ENCODE data around the gene SETX.

Gene SETX

DNA sequence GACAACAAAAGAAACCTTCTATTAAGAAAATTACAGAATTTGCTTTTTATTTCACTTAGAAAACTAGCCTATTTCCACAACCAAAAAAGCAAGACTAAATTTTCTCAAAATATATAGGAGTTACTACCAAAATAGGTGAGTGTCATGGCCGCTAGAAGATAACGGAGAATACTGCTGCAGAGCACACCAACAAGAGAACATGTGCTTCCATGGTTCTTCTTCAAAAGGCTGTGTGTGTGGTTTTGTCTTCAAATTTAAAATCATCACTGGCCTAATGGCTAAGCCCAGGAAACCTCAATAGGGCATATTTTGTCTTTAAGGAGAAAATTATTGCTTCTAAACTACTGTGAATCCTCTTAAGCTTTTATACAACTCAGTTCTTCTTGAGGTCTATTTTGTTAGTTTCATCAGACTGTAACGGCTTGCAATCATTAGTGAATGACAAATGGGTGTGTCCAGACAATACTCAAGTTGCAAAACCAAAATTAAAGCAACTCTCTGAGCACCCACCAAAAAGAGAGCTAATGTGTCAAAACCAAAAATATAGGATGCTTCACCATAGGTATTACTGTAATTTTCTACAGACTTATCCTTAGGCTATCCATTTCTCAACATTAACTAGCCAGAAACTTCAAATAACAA, 3.3 kb downstream of the SETX start:
- no peak for DNase-seq

DNA sequence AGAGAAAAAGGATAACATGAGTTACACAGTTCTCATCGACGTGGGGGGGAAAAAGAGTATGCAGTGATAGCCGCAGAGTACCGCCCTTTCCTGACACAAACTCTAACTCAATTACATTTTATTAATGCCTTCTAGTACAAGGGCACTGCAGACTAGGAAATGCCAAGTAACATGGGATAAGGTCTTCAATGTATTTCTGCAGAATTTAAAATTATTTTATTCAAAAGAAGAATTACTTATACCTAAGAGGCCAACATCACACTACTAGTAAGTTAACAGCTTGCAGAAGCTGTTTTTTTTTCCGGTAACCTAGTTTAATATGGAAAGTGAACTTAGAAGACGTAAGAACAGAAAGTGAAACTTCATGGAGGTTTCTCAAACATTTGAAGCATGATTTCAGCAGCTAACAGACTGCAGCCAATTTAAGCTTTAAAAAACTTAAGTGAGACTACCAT, 3.9 kb downstream of the SETX start:
- DNase-seq: peak; percentile 20 to 41

DNA sequence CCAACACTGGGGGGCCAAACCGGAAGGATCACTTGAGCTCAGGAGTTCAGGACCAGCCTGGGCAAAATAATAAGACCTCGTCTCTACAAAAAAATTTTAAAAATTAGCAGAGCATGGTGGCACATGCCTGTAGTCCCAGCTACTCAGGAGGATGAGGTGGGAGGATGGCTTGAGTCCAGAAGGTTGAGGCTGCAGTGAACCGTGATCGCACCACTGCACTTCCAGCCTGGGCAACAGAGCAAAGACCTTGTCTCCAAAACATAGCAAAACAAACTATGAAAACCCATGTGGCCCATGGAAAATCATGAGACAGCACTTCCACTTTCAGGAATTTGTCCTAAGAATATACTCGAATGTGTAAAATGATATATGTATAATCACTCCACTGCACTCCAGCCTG, 6.1 kb downstream of the SETX start:
- DNase-seq: no peak

DNA sequence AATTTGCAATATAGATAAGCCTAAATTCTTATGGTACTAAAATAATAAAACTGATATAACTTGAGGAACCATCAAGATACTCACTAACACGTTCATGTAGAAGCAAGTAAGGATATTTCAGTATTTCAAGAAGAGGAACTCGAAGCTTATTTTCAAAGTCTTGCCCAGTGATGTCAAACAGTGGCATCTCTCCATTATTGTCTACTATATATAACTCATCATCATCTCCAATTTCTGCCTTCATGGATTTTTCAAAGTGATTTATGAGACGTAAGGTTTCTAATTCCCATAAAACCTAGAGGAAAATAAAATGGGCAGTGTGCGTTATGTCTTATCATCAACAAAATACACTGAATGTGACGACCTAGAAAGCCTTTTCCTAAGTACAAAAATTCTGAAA, 8.6 kb downstream of the SETX start:
- no peak for DNase-seq

DNA sequence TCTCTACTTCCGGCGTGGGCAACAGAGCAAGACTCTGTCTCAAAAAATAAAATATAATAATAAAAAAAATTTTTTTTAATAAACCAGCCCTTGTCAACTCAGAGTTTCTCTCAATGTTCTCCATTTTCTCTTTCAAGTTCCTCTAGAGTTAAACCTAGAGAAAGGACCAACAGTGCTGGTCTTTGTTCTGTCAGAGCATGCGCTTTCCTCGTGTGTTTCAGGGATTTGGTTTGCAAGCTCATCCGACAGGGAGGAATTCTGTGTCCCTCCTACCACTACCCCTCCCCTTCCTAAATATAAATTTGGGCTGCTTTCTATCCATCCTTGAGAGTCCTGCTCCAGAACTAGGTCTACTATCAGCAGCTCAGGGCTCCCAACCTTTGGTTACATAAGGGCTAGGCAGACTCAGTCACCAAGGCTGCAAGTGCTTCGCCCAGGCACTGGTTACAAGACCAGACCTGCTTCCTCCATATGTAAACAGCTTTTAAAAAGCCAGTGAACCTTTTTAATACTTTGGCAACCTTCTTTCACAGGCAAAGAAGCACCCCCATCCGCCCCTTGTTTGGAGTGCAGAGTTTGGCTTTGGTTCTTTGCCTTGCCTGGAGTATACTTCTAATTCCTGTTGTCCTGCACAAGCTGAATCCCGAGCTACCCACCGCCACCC, 13.5 kb downstream of the SETX start:
- DNase-seq: no peak

DNA sequence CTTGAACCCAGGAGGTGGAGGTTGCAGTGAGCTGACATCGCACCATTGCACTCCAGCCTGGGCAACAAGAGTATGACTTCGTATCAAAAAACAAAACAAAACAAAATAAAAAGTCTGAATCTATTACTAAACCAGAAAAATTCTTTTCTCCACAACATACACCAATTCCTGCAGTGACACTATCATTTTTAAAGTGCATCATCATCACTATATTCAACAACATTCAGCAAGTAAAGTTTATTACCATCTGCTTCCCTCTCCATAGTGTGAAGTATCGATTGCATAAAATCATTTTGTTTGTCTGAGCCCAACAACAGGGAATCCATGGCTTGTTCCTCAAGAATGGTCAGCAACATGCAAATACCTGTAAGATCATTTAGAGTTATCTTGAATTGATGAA, 20.4 kb downstream of the SETX start:
- DNase-seq: no peak

DNA sequence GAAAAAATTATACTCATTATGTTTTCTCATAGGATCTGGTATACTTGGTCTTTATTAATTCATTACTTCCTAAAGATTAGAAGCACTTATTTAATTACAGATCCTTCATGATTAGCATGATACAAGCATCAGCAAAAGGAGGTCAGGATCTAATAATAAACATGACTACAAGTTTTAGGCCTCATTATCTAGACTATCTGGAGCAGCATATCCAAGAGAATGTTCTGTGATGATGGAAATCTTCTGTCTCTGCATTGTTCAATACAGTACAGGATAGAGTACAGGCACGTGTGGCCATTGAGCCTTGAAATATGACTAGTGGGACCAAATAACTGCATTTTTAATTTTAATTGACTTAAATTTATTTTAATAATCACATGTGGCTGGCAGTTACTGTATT, 21.2 kb downstream of the SETX start:
- no peak for DNase-seq

DNA sequence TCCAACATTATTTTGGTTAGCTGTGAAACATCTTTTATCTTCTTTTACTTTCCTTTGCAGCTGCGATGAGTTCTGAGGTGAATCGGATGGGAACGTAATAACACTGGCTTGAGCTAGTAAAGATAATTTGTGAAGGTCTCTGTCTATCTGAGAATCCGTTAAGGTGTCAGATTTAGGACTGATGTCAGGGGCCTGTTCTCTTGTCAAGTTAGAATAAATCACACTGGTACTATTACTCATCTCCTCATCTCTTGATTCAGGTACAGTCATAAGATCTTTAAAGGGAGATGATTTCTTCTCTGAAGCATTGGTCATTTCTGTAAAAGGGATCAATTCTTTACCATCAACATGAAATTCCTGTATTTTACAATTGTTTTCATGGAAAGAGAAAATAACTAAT, 26.2 kb downstream of the SETX start:
- DNase-seq: no peak

DNA sequence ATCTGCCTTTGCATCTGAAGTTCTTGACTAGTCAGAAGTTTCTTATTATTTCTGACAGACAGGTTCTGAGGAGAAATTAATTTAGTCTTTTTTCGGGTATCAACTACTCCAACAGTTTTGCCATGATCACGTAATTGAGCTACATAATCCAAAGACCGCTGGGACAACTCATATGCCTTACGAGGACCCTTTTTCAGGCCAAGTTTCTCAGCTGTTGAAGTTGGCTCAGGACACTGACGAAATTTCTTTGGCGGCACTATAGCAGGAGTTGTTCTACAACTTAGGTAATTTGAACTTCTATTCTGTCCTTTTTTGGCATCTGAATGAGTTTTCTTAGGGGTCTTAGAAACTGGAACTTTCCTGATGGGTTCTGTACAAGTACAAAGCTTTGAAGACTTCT, 27.2 kb downstream of the SETX start:
- no peak for DNase-seq

DNA sequence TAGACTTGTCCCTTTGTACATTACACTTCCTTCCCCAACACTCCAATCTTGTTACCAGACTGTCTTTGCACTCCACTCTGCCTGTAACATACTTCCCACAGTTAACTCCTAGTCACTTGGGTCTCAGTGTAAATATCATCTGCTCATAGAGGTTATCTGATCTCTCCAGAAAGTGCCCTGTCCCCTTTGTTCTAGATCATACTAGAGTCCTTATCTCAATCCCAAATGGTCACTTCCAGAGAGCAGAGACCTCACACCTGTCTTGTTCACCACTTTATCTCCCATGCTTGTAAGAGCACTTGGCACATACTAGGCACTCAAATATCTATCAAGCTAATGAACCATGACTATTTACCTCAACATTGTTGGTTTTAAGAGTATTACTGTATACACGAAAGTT, 30.4 kb downstream of the SETX start:
- no peak for DNase-seq

DNA sequence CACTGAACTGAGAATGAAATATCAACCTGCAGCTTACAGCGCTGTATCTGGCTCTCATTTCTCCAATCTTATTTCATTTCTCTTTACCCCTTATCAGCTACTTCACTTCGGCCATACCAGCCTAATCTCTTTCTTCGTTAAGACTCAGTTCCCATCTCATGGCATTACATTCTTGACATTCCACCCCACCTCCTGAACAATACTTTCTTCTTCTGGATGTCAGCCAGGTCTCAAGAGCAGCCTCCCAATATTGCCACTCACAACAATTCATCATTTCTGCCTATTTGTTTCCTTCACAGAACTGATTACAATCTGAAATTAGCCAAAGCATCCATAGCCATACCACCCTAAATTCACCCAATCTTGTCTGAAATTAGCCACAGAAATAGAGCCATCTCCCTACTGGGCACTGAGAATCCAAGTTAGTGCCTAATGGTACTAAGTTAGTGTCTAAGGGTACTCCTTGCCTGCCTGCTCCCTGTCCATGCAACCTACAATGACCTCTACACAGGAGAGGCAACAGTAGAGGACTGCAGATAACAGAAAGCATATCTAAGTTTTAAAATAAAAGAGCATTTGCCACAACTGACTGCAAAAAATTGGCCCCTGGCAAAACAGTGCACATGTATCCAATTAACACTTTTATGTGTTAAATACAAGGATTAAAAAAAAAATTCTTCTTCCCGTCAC, 35.2 kb downstream of the SETX start:
- no peak for DNase-seq

DNA sequence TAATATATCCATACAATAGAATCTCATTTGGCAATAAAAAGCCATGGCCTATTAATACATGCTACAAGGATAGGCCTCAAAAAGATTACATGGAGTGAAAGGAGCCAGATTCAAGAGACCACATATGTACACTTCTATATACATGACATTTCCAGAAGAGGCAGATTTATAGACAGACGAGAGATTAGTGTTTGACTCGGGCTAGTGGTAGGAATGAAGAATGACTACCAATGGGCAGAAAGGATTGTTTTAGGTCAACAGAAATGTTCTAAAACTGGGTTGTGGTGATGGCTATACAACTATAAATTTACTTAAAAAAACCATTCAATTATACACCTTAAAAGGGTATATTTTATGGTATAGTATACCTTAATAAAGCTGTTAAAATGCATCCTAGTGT, 41.9 kb downstream of the SETX start:
- DNase-seq: no peak

DNA sequence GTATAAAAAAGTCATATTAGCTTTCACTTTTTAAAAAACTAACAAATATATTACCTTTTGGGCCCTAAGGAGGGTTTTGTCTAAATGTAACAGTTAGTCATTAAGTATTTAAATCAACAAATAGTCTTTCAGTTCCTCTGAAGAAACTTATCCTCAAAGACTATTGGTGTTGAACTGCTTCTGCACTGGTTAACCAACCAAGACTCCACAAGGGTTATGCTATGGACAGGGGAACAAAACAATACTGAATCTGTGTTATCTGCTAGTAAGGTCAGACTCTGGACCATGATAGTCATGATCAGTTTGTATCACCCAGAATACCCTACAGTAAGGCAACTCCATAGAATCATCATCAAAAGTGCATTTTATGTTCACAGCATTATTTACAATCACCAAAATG, 42.4 kb downstream of the SETX start:
- no peak for DNase-seq

DNA sequence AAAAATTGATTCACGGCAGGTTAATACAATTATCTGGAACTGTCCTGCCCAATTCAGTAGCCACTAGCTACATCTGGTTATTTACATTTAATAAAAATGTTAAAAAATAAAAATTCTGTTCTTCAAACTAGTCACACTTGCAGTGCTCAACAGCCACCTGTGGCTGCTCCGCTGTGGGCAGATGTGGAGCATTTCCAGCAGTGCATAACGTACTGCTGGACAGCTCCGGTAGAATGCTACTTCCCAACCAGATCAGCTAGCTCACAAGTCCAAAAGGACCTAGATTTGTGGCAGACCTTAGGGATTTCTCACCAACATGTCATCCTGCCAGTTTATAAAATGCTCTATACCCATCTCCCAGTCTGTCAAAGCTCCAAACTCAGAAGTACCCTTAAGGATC, 42.8 kb downstream of the SETX start:
- no peak for DNase-seq

DNA sequence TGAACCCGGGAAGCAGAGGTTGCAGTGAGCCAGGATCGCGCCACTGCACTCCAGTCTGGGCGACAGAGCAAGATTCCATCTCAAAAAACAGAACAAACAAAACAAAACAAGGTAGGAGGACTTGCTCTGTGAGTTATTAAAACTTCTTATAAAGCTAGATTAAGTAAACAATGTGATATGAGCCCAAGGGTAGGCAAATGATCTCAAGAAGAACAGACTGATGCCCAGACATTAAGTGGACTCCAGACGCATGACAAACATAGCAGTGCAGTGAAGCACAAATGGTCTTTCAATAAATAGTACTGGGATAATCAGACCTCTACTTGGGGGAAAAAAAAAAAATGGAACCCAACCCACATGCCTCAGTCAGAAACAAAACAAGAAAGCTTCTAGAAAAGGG, 45.7 kb downstream of the SETX start:
- no peak for DNase-seq

DNA sequence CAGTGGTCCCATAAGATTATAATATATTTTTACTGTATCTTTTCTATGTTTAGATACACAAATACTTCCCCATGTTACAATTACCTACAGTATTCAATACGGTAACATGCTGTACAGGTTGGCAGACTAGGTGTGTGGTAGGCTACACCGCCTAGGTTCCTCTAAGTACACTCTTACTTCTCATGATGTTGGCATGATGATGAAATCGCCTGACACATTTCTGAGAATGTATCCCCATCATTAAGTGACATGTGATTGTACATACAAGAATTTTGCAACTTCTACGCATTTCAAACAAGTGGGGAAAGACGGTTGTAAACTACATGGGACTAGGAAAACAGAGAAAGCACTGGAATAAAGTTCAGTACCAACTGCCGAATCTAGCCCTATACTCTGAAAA, 53.3 kb downstream of the SETX start:
- DNase-seq: no peak

DNA sequence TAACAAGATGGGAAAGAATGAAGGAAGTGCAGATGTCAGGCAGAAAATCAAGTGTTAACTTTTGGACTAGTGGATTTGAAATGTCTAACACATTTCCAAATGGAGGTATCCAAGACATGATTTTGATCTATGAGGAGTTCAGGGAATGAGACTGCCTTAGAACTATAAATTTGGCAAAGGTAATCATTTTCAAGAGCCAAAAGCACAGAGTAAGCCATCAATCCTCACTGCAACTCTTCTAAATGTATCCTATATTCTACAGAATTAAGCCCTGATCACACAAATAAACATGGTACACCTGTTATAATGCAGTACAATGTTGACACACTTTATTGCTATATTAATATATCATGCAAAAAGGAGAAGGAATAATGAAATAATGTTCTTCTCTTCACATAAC, 55.6 kb downstream of the SETX start:
- DNase-seq: no peak

DNA sequence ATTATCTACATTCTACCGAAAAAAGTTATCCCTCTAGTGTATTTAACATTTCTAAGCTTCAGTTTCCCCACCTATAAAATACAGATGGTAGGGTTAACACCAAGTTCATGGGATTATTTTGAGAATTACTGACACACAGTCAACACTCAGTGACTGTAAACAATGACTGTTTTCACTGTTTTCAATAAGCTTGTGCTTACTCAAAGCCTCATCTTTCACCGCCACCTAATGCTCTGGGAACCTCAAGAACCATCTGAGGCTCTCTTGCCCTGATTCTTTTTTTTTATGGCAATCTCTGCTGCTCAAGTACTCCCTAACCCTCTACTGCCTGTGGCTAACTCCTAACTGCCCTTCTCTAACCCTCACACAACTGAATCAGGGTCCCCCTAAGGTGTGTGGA, 59.6 kb downstream of the SETX start:
- DNase-seq: no peak

DNA sequence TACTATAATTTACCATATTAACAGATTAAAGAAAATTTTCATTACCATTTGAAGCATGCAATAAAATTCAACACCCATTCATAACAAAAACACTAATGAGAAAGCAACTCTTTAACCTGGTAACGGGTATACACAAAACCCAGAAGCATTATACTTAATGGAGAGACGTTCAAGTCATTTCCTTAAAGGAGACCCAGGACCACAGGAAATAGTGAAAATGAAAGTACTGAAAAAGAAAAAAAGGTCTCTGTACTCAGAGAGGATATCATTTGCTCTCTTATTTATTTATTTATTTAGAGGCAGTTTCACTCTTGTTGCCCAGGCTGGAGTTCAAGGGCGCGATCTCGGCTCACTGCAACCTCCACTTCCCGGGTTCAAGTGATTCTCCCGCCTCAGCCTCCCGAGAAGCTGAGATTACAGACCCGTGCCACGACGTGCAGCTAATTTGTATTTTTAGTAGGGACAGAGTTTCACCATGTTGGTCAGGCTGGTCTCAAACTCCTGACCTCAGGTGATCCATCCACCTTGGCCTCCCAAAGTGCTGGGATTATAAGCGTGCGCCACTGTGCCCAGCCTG, 61.6 kb downstream of the SETX start:
- DNase-seq: no peak

DNA sequence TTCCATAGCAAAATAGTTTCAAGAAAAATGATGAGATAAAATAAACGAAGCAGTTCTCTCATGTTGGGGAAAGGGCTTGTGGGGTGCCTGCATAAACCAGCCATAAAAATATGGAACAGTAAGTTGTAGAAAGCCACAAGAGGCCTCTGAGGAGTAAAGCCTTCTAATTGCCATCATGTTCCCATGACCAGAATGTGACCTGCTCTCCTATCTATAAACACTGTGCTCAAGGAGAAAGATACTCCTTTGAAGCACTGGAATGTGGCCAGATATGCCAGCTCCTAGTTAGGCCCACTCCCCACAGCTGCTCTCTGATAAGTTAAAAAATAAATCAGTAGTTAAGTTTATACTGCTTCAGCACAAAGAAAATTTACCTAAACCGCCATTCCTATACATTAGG, 65.8 kb downstream of the SETX start:
- no peak for DNase-seq

DNA sequence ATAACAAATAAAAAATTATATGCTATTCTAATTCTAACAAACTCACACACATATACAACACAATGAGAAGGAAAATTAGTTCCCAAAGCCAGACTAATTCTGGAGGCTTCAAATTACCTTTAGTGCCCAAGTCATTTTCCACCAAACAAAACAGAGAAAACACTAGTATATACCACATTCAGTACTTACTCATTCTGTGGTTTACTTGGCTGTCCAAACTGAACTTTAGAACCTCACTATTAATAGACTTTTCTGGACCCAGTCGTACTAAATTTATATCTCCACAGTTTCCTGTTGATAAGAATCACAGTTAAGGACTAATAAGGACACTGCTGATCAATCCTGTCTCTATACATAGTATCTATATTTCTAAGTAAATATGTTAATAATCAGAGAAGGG, 66.4 kb downstream of the SETX start:
- no peak for DNase-seq

DNA sequence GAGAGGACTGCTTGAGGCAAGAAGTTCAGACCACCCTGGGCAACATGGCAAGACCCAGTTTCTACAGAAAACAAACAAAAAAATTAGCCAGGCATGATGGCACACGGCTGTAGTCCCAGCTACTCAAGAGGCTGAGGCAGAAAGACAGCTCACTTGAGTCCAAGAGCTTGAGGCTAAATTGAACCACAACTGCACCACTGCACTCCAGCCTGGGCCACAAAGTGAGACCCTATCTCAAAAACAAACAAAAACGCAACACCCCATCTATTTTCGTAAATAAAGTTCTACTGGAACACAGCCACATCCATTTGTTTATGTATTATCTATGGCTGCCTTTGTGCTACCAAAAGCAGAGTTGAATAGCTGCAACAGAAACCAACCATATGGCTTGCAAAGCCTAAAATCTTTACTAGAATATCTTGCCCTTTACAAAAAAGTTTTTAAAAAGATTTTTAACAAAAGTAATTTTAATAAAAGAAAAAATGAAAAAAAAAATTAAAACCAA, 67.5 kb downstream of the SETX start:
- DNase-seq: no peak

DNA sequence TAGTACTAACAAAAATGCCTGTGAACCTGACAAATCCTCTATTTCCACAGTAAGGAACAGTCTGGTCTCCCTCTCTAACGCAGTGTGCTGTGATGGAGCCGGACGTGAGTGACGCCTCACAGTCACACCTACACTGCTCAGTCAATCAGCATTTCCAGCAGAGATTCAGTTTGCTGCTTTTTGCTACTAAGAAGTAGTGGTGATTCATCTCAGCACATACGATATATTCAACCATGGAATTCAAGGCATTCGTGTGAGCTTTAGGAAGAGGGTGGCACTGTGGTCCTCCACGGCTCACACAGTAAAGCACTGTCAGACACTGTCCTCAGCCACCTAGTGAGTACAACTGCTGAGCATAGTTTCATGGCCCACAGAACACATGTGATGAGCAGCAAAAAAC, 70.9 kb downstream of the SETX start:
- DNase-seq: no peak

DNA sequence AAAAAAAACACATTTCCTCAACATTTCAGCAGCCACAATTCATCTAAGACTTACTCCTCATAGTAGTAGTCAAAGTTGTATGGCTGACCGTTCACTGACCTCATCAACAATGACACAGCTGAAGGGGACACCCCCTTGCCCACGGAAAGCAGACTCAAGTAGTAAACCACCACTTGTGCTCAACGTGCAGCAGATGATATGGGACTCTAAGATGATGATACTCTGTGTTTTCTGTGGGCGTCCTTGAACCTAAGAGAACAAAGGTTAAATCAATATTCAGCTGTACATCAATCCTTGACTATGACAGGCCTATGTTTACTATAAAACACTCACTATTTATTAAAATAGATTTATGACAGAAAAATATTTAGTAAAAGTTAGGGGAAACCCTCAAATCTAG, 71.6 kb downstream of the SETX start:
- DNase-seq: no peak
